Sigmoid colon (tissue), 4 donors: ENCODE measurements around the gene LTF.

ENCODE experiments used
- CTCF ChIP-seq, 4 experiments: fragments of 450-650 bp in 3 of 4; fragments of 200-600 bp in 1 of 4; IDR thresholded peaks; one replicate each; pipeline ENCODE4 v1.5.1; 2016 to 2019; ENCODE audit warnings: antibody characterized with exemption in 4 of 4, mild to moderate bottlenecking in 3 of 4, moderate library complexity in 2 of 4
- POLR2A ChIP-seq, 2 donors: fragments of 450-650 bp; IDR thresholded peaks; one replicate each; pipeline ENCODE4 v1.6.1; 2016; ENCODE audit warnings: antibody characterized with exemption in 2 of 2, mild to moderate bottlenecking in 2 of 2, moderate library complexity in 2 of 2
- POLR2AphosphoS5 ChIP-seq, 4 donors: sonication (generic); formaldehyde crosslinking; IDR thresholded peaks; one replicate each; pipeline ENCODE4 v1.6.1; 2017; ENCODE audit warnings: antibody characterized with exemption in 4 of 4

DNA sequence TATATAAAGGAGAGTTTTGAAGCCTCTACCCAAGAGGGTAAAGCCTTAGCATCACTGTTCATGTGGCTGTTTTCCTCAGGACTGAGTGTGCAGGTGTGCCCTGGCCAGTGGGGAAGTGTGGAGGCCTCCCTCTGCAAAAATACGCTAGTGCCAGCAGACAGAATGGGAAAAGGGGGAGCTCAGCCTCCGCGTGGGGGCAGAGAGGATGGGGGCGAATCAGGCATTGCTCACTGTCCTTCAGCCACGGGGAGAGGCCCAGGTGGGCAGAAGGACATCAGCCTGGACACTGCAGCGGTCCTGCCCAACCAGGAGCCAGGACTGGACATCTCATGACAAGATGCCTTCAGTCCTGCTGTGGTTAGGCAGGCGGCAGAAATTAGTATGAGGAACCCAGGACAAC is 10.1 kb downstream of the LTF start:
- TF ChIP-seq POLR2AphosphoS5 (IDR thresholded peaks at IDR 0.05) (no peak), CTCF (IDR thresholded peaks at IDR 0.05) (no peak), POLR2A (IDR thresholded peaks at IDR 0.05) (no peak)
